ENCODE data around the gene ITSN2. TPM values are rescaled to one million over a fixed set of nuclear protein-coding genes. Genes with fewer than 3 reads are reported as not detected.

Gene ITSN2
- polyA plus RNA-seq, 1 donor (not counting 4 experiments of a cell fraction or from before 2014, with no cell fraction given) = 19.7 TPM

DNA sequence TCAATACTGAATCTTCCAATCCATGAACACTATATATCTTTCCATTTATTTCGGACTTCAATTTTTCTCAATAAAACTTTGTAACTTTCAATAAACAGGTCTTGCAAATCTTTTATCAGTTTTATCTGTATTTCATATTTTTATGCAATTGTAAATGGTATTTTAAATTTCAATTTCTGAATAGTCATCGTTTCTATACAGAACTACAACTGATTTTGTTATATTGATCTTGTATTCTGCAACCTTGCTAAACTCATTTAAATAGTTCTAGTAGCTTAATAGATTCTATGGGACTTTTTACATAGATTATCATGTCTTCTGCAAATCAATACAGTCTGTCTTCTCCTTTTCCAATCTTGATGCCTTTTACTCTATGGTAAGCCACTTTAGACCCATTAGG, 95.1 kb downstream of the ITSN2 start:
- no peaks in the 10 kb centered on the region for H3K9me3 ChIP-seq (ENCODE audit: control insufficient read depth, low read depth, low read length)
- no peak overlapping the region for H3K4me3 ChIP-seq (ENCODE audit: control insufficient read depth in 2 of 3, extremely low read depth in 1 of 3, insufficient read depth in 2 of 3, low read depth in 1 of 3, low read length in 3 of 3)
- no peaks in the 10 kb centered on the region for H3K79me2 ChIP-seq (ENCODE audit: control insufficient read depth, insufficient read depth, low read length)
- dilution Hi-C loops (cut with MboI; ENCODE audit: extremely low pct_ligation_motif_present, low sequenced_read_pairs) = no loop called here
- no peak overlapping the region for H3K27ac ChIP-seq (ENCODE audit: control insufficient read depth, insufficient read depth, low read length)
- TF ChIP-seq CTCF (optimal IDR thresholded peaks at IDR 0.05 in 1 of 3, IDR thresholded peaks at IDR 0.05 in 1 of 3, conservative IDR thresholded peaks at IDR 0.05 in 1 of 3; ENCODE audit: extremely low read depth in 1 of 3, insufficient read depth in 2 of 3, low read length in 3 of 3) (no peak), EZH2 (IDR thresholded peaks at IDR 0.05; ENCODE audit: low read length) (no peak)
- DNase-seq (ENCODE audit: low read depth, low spot score) (no peak), FAIRE-seq (no peak)
- H4K20me1 ChIP-seq (ENCODE audit: control insufficient read depth, extremely low read depth, insufficient read depth, low read length) = no peaks in the 10 kb centered on the region
- H3K36me3 ChIP-seq (ENCODE audit: control insufficient read depth in 2 of 2, extremely low read depth in 1 of 2, insufficient read depth in 2 of 2, low read length in 2 of 2) = peaks cover under 1 to 7% of the 10 kb centered on the region in 2 experiments
- H3K4me2 ChIP-seq (ENCODE audit: control insufficient read depth, extremely low read depth, insufficient read depth, low read depth, low read length) = no peak overlapping the region
- no peak overlapping the region for H3K9ac ChIP-seq (ENCODE audit: control insufficient read depth, extremely low read depth, insufficient read depth, low read length)
- peaks cover 9% of the 10 kb centered on the region for H3K4me1 ChIP-seq (ENCODE audit: control insufficient read depth, extremely low read depth, insufficient read depth, low read length)
- no peaks in the 10 kb centered on the region for H3K27me3 ChIP-seq (ENCODE audit: control insufficient read depth, extremely low read depth, insufficient read depth, low read length)
- no peak overlapping the region for H2AFZ ChIP-seq (ENCODE audit: control insufficient read depth, low read length)
- H3K9me1 ChIP-seq (ENCODE audit: control insufficient read depth, extremely low read depth, insufficient read depth, low read length) = no peaks in the 10 kb centered on the region

- Histone ChIP-seq H3K9ac (ENCODE audit: control insufficient read depth, extremely low read depth, insufficient read depth, low read length) (no peak overlapping the region), H2AFZ (ENCODE audit: control insufficient read depth, low read length) (no peak overlapping the region), H3K9me3 (ENCODE audit: control insufficient read depth, low read depth, low read length) (no peaks in the 10 kb centered on the region), H3K27ac (ENCODE audit: control insufficient read depth, insufficient read depth, low read length) (no peak overlapping the region), H3K27me3 (ENCODE audit: control insufficient read depth, extremely low read depth, insufficient read depth, low read length) (no peaks in the 10 kb centered on the region), H3K4me3 (ENCODE audit: control insufficient read depth in 2 of 3, extremely low read depth in 1 of 3, insufficient read depth in 2 of 3, low read depth in 1 of 3, low read length in 3 of 3) (no peak overlapping the region), H3K79me2 (ENCODE audit: control insufficient read depth, insufficient read depth, low read length) (no peaks in the 10 kb centered on the region), H3K9me1 (ENCODE audit: control insufficient read depth, extremely low read depth, insufficient read depth, low read length) (no peaks in the 10 kb centered on the region), H3K4me2 (ENCODE audit: control insufficient read depth, extremely low read depth, insufficient read depth, low read depth, low read length) (no peak overlapping the region), H3K4me1 (ENCODE audit: control insufficient read depth, extremely low read depth, insufficient read depth, low read length) (no peaks in the 10 kb centered on the region), H3K36me3 (ENCODE audit: control insufficient read depth in 2 of 2, extremely low read depth in 1 of 2, insufficient read depth in 2 of 2, low read length in 2 of 2) (peaks cover 2 to 8% of the 10 kb centered on the region in 2 experiments), H4K20me1 (ENCODE audit: control insufficient read depth, extremely low read depth, insufficient read depth, low read length) (no peaks in the 10 kb centered on the region)
- FAIRE-seq (peak; percentile 59), DNase-seq (ENCODE audit: low read depth, low spot score) (no peak)
- TF ChIP-seq EZH2 (IDR thresholded peaks at IDR 0.05; ENCODE audit: low read length) (no peak), CTCF (optimal IDR thresholded peaks at IDR 0.05 in 1 of 3, IDR thresholded peaks at IDR 0.05 in 1 of 3, conservative IDR thresholded peaks at IDR 0.05 in 1 of 3; ENCODE audit: extremely low read depth in 1 of 3, insufficient read depth in 2 of 3, low read length in 3 of 3) (no peak)
- dilution Hi-C loops (cut with MboI; ENCODE audit: extremely low pct_ligation_motif_present, low sequenced_read_pairs) = no loop called here
Observed at GRCh38 chr2:24262421-24262970, 97.8 kb downstream of the ITSN2 start.

Measured in keratinocyte (primary cell).